ENCODE measurements around the gene NIPSNAP2.
A peak's percentile ranks its signal among the peaks of the same experiment; 100 is the strongest.
"Not testable (repeated sequence)": the region's sequence is repeated elsewhere in the genome, so short reads cannot be mapped to it uniquely, and the experiment has no call there.

The NIPSNAP2 gene

DNA sequence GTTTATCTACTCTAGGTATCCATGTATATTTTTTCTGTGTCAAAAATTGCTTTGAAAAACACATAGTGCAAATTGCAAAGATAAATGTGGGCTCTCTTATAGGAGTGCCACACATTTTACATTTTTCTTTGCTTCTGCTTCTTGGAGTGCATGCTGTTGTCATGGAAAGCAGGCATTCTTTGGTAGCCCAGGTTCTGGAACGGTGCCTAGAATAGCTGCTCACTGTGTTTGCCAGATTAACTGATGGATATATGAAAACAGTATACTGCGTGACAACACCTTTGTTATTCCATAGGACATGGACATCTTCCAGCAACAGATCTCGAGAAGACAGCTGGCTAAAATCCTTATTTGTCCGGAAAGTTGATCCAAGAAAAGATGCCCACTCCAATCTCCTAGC, 13.4 kb downstream of the NIPSNAP2 start:
- DNase-seq = no peak

DNA sequence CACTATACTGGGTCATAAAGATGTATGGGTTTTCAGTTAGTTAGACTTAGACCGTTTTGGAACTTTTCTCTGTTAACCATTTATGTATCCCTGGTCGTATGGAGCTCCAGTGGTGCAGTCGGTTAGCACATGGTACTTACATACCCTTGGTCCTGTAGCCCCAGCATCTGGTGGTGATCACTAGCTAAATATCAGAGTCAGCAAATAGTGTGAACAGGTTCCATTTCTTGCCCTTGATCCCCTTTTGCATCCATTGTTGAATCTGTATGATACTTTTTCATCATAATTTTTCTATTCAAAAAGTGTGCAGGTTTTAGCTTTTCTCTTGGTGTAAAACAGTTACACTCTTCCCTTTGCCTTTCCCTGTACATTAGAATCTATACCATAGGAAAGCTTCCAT, 15.9 kb downstream of the NIPSNAP2 start:
- DNase-seq = no peak

DNA sequence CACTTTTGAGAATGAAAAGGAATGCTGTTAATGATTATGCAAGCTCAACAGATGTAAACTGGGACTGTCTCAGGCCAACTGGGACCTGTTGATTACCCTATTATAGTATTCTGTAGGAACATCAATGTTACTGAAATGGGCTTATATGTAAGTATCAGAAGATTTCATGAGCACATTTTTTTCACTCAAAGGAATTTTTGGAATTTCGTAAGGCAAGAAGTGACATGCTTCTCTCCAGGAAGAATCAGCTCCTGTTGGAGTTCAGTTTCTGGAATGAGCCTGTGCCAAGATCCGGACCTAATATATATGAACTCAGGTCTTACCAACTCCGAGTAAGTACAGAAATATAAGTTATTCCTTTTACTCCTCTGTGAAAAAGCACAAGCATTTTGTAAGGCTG, 19.2 kb downstream of the NIPSNAP2 start:
- no peak for DNase-seq

DNA sequence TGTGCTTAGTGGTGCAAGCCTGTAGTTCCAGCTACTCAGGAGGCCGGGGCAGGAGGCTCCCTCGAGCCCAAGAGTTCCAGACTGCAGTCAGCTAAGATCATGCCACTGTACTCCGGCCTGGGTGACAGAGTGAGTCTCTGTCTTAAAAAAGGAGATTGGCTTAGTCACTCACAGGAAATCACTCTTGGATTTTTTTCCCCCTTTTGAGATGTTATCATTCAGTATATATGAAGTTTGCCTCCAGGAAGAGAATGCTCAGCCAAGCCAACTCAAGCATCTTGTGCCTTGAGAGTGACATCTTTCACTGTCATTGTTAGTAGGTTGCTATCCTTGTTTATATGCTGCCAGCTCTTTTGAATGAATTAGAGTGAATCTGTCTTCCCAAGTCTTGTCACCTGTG, 28.0 kb downstream of the NIPSNAP2 start:
- DNase-seq = no peak

DNA sequence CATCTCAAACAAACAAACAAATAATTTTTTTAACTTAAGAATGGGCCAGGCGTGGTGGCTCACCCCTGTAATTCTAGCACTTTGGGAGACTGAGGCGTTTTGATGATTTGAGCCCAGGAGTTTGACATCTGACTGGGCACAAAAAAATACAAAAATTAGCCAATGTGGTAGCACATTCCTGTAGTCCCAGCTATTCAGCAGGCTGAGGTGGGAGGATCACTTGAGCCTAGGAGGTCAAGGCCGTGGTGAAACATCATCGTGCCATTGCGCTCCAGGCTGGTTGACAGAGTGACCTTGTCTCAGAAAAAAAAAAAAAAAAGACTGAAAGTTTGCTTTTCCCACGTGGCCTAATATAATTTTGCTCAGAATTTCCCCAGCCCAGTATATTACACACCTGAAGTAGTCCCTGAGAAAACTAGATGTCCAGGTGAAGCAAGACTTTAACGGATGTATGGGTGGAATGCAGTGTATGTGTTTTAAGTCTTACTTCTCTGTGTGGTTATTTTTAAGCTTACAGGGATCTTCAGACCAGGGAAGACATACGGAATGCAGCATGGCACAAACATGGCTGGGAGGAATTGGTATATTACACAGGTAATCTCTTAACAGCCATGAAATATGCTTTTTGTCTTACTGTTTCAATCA, 32.6 kb downstream of the NIPSNAP2 start:
- DNase-seq = no peak

DNA sequence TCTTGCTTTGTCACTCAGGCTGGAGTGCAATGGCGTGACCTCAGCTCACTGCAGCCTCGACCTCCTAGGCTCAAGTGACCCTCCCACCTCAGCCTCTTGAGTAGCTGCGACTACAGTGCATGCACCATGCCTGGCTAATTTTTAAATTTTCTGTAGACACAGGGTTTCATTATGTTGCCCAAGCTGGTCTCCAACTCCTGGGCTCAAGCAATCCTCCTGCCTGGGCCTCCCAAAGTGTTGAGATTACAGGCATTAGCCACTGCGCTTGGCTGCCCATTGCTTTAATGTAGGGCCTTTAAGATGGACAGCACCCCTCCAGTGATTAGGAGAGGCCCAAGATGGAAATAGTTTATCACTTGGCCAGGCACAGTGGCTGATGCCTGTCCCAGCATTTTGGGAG, 39.4 kb downstream of the NIPSNAP2 start:
- DNase-seq = no peak

DNA sequence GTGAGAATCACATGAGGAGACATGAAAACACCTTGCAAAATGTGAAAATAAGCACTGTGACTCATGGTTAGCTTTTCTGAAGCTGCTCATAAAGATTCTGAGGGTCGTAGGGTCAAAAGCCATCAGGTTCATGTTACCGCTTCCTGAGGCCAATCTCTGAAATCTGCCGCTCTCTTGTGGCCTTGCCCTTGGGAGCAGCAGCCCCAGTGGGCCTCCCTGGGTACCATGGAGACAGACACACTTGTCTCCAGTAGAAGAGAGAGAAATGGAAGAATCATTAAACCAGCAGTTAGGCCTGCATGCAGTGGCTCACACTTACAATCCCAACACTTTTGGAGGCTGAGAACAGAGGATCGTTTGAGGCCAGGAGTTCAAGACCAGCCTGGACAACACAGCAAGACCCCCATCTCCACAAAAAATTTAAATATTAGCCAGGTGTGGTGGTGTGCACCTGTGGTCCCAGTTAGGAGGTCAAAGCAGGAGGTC, 42.8 kb downstream of the NIPSNAP2 start:
- no peak for DNase-seq

DNA sequence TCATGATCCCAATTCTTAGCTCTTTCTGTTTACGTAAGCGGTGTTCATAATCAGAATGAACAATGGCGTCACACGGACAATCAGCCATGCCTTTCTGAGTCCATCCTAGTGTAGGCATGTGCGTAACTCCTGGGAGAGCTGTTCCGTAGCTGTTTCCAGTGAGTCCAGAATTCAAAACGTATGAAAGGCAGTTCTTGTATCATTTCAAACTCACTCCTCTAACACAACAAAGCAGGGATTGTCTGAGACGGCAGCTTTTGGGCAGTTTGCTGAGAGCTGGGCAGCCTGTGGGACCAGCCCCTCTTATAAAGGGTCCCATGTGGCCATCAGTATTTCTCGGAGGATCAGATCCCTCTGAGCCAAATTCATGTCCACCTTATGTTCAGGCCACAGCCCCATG, 43.5 kb downstream of the NIPSNAP2 start:
- no peak for DNase-seq

DNA sequence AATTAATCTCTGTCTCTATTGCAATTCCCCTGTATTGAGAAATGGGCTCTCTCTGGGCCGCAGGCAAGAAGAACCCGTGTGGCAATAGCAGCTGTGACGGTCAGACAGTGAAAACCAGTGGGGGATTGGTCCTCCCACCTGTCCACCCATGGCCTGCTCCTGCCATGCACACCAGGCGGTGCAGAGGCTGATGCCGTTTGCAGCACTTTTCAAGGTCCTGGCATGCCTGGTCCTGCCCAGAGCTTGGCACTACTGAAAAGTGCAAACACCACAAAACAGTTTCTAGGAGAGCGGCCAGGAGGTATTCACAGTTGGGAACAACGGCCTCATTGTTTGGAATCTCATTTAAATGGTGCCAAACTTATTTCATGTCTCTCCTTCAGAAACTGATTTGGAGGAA, 45.3 kb downstream of the NIPSNAP2 start:
- no peak for DNase-seq

DNA sequence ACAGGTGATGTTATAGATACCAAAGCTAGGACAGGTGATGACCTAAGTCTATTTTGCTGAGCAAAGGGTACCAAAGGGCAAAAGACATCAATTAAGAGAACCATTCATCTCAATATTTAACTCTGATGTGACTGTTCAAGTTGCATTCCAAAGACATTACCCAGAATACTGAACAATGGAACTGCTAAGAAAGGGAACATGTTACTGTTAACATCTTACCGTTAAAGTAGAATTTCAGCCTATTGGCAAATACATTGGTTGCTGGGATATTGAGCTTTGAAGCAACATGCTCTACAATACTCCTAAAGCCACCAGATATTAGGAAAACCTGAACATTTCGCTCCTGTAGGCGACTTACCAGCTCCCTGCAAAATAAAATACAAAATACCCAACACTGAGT, 52.6 kb downstream of the NIPSNAP2 start:
- not testable (repeated sequence) for DNase-seq

DNA sequence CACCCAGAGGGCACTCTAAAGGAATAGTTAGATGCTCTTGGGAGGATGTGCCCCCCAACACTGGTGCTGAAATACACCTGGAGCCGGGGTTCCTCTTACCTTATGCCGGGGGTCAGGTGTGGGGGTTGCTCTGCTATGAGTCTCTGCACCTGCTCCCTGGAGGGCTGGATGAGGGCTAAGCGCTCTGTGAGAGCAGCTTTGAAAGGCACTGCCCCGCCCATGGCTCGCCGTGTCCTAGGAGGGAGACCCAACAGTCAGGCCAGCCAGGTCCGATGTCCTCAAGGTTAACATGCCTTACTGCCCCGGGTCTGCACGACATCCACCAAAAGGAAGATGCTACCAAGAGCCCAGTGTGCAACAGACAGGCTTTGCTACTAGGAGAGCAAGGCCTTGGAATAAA, 55.1 kb downstream of the NIPSNAP2 start:
- DNase-seq = no peak

DNA sequence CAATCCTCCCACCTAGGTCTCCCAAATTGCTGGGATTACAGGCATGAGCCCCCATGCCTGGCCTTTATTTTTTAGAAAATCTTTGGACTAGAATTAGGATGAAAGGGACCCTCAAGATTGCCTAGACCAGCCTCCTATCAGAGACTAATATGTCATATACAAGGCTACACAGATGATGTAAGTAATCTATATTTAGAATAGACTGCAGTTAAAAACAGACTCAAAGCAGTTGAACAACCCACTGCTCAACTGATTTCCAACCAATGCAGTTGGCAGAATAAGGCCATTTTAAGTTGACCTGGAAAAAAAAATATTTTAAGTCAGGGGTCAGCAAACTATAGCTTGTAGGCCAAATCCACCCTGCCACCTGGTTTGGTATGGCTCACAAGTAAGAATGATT, 59.1 kb downstream of the NIPSNAP2 start:
- DNase-seq = no peak

DNA sequence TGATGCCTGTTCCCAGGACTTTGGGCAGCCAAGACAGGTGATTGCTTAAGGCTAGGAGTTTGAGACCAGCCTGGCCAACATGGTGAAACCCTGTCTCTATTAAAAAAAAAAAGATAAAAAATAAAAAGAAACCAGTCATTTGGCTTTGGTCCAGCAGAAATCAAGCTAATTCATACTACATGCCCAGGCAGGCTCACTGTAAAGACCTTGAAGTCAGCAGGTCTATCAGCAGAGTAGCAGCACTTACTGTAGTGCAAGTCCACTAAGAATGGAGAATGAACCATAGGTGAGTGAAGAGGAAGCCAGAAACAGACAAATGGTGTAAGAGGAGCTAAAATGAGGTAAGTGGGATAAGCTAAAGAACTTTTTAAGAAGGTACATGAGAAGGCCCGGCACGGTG, 62.2 kb downstream of the NIPSNAP2 start:
- DNase-seq = no peak

DNA sequence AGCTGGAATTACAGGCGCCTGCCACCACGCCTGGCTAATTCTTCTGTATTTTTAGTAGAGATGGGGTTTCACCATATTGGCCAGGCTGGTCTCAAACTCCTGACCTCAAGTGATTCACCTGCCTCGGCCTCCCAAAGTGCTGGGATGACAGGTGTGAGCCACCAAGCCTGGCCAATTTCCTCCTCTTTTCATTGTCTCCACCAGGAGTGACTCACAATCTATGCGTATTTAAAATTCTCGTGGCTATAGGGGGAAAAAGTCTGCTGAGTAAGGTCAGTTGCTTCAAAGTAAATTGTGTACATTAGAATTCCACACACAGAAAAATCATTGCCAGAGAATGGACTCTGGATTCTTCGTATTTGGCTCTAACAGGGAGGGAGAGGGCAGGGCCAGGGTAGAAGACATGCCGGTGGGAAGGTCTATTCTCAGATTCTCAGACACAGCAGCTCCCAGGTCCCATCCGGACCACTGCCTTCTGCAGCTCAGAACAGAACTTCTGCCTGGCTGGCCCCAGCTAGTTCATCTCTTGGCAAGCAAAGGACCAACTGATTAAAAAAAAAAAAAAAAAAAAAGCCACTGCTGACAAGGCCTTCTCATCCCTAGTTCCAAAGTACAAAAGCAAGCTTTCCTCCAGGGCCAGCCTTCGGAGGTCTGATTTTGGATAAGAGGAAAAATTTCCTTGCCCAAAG, 64.7 kb downstream of the NIPSNAP2 start:
- DNase-seq = no peak

DNA sequence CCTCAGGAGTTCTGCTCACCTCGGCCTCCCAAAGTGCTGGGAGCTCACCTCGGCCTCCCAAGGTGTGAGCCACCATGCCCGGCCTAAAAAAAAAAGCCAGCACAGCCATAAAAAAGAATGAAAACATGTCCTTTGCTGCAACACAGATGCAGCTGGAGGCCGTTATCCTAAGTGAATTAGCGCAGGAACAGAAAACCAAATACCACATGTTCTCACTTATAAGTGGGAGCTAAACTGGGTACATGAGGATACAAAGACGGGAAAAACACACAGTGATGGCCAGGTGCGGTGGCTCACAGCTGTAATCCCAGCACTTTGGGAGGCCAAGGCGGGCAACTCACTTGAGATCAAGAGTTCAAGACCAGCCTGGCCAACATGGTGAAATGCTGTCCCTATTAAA, 66.0 kb downstream of the NIPSNAP2 start:
- DNase-seq = no peak

DNA sequence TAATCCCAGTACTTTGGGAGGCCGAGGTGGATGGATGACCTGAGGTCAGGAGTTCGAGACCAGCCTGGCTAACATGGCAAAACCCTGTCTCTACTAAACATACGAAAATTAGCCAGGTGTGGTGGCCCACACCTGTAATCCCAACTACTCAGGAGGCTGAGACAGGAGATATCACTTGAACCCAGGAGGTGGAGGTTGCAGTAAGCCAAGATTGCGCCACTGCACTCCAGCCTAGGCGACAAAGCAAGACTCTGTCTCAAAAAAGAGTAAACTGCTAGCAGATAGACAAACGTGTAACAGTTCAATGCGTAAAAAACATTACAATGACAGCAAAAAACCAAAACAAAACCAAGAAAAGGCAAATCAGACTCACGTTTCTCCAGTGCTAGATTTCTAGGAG, 67.2 kb downstream of the NIPSNAP2 start:
- DNase-seq = not testable (repeated sequence)

DNA sequence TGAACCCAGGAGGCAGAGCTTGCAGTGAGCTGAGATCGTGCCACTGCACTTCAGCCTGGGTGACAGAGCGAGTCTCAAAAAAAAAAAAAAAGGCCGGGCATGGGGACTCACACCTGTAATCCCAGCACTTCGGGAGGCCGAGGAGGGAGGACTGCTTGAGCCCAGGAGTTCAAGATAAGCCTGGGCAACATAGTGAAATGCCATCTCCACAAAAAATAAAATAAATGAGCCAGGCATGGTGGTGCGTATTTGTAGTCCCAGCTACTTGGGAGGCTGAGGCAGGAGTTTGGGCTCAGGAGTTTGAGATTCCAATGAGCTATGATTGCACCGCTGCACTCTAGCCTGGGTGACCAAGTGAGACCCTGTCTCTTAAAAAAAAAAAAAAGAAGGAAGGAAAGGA, 68.2 kb downstream of the NIPSNAP2 start:
- not testable (repeated sequence) for DNase-seq

DNA sequence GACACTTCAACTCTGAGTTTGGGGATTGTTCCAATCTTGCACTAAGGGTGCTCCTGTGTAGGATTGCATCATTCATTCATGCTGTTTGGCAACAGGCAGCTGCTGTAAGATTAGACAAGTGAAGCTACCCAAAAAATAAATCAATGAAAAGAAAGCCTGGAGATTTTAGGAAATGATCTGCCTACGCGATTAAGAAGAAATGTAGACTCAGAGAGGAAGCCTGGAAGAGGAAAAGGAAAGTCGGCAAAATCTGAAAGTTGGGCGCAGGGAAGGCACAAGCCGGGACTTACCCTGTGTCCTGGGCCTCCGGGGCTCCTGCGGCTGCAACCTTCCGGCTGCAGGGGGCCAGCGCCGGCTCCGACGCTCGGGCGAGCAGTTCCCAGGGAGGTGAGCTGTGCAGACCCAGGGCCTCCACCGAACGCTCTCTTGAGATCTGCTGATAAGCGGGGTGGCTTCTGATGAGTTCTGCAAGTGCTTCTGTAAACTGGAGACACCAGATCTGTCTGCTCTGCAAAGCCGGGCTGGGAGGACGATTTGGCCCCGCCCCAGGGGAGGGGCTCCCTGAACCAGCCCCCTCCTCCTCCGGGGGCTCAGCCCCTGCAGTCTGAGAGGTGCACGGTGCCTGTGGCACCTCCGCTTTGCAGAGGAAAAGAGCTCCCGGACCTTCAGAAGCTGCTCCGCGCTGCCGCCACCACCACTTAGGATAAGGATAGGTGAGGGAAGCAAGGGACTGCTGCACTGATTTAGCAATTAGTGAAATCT, 69.5 kb downstream of the NIPSNAP2 start:
- DNase-seq = peak; percentile 78

DNA sequence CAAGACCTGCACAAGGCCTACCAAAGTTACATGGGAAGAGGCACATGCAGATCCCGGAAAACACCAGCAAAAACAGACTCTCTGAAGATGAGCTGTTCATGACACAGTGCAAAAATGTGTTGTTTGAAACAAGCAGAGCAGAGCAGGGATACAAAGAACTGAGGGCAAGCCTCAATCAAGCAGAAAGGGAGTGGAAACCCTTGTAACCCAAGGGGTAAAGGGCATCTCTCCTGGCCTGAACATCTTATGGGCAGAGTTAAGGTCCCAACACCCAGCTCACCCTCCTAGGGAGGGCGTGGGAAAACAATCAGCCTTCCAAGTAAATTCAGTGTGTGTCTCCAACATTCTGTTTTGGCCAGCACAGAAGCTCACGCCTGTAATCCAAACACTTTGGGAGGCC, 76.3 kb downstream of the NIPSNAP2 start:
- no peak for DNase-seq

DNA sequence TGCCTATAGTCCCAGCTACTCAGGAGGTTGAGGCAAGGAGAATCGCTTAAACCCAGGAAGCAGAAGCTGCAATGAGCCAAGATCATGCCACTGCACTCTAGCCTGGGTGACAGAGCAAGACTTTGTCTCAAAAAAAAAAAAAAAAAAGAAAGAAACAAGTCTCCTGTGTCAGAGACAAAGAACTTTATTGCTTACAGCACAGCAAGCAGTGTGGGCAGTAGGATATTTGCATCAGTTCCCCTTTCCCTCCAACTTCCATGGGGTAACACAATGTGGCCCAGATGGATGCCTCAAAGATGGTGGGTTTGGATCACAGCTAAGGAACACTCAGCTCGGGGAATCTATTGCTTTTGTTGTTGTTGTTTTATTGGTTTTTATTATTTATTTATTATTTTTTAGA, 81.4 kb downstream of the NIPSNAP2 start:
- not testable (repeated sequence) for DNase-seq

DNA sequence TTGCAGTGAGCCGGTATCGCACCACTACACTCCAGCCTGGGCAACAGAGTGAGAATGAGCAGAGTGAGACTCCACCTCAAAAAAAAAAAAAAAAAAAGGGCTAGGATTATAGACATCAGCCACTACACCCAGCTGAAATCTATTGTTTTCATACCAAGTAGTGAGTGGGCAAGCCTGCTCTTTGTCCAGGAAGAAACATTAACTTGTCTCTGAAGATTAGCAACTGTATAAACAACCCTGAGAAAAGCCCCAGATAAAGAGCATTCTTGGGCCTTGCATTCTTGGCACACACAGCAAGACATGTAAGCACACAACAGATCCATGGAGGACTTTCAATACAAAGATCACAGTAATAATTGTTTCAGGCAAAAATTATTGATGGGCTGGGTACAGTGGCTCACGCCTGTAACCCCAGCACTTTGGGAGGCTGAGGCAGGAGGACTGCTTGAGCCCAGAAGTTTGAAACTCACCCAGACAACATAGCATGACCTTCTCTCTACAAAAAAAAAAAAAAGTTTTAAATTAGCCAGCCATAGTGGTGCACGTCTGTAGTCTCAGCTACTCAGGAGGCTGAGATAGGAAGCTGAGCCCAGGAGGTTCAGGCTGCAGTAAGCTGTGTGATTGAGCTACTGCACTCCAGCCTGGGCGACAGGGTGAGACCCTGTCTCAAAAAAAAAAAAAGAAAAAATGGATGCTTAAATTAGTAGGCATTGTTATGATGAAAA, 82.5 kb downstream of the NIPSNAP2 start:
- DNase-seq = no peak

DNA sequence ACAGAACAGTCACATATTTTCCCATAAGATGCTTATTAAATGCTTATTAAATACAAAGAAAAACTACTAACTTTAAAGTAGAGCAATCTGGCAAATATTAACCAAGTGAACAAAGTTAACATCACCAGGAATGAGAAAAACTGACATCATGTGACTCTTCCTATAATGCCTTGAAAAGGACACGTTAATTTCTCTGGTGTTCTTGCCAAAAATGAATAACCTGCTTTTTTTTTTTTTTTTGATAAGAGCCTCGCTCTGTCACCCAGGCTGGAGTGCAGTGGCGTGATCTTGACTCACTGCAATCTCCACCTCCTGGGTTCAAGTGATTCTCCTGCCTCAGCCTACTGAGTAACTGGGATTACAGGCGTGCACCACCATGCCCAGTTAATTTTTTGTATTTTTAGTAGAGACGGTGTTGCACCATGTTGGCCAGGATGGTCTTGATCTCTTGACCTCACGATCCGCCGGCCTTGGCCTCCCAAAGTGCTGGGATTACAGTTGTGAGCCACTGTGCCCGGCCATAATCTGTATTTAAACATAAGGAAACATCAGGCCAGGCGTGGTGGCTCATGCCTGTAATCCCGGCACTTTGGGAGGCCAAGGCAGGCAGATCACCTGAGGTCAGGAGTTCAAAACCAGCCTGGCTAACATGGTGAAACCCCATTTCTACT, 83.2 kb downstream of the NIPSNAP2 start:
- not testable (repeated sequence) for DNase-seq

DNA sequence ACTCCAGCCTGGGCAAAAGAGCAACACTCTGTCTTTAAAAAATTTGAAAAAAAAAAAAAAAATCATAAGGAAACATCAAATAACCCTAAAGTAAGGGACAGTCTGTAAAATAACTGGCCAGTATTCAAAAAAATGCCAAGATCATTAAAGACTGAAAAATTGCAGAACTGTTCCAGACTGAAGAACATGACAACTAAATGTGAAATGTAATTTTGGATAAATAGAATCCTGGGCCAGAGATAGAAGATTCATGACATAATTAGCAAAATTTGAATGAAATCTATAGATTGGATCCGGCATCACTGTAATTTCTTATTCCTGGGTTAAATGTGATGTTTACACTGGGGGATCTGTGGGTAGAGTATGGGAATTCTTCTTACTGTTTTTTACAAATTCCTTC, 83.9 kb downstream of the NIPSNAP2 start:
- no peak for DNase-seq
